HG02623 (cell line): ENCODE data around the gene SELENOW.
"Not testable (repeated sequence)": the region's sequence is repeated elsewhere in the genome, so short reads cannot be mapped to it uniquely, and the experiment has no call there.

ENCODE experiments used
- ATAC-seq: cut with Tn5 transposase; IDR thresholded peaks from one replicate; pipeline ENCODE4 v1.9.1; 2021; ENCODE audit warnings: moderate library complexity; ENCODE audit not compliant: unreplicated experiment

Gene SELENOW

DNA sequence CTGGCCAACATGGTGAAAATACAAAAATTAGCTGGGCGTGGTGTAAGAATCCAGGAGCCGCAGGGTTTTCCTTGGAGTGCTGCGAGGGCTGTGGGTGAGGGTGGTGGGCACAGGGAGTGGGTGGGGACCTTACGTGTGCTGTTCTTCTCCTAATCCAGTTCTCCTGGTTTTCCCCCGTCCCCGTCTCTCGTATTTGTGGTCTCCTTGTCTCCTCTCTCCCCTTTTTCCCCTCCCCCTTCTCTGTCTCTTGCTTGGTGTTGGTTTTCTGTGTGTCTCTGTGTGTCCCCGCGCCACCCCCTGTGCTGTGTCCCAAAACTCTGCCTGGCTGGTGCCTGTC lies 1.7 kb downstream of the SELENOW start:
- ATAC-seq = no peak

DNA sequence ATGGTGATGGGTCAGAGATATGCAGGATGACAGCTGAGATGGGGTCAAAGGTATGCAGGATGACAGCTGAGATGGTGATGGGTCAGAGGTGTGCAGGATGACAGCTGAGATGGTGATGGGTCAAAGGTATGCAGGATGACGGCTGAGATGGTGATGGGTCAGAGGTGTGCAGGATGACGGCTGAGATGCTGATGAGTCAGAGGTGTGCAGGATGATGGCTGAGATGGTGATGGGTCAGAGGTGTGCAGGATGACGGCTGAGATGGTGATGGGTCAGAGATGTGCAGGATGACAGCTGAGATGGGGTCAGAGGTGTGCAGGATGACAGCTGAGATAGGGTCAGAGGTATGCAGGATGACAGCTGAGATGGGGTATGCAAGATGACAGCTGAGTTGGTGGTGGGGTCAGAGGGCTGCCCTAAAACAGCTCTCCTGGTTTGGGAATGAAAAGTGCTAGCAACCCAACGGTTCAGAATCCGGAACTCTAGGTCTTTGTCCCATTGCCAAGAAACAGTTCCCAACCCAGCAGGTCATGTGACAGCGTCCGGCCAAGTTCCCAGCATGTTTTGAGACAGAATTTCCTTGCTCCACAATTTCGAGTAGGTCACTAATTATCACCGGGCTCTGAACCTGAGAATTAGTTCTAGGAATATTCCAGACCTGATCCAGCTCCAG lies 3.2 kb downstream of the SELENOW start:
- ATAC-seq = no peak

DNA sequence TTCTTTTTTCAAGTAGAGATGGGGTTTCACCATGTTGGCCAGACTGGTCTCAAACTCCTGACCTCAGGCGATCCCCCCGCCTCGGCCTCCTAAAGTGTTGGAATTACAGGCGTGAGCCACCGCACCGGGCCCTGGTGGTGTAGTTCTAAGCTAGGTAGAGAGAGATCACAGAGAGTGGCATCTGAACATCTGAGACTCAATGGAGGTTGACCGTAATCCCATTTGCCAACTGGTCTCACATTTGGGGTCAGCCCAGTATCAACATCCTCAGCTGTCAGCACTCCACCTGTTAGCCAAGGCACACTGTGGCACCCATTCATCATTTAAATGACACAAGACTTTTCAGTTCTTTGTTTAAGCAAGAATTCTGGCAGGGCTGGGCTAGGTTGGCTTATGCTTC lies 8.1 kb downstream of the SELENOW start:
- no peak for ATAC-seq

DNA sequence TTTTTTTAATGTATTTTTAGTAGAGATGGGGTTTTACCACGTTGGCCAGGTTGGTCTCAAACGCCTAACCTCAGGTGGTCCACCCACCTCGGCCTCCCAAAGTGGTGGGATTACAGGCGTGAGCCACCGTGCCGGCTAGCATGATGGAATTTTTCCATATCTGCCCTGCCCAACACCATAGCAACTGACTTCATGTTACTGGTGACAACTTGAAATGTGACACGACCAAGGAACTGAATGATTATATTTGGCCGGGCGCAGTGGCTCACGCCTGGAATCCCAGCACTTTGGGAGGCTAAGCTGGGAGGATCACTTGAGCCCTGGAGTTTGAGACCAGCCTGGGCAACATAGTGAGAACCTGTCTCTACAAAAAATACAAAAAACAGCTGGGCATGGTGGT lies 8.8 kb downstream of the SELENOW start:
- ATAC-seq = not testable (repeated sequence)

DNA sequence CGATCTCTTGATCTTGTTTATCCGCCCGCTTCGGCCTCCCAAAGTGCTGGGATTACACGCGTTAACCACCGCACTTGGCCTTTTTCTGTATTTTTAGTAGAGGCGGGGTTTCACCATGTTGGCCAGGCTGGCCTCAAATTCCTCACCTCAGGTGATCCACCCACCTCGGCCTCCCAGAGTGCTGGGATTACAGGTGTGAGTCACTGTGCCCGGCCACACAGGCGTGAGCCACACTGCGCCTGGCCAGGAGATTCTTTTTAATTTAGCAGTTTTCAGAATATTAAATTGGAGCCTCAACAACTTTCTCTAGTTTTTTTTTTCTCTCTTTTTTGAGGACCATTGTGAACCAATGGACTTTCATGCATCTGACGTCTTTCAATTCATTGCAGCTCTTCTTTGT lies 11.3 kb downstream of the SELENOW start:
- not testable (repeated sequence) for ATAC-seq

DNA sequence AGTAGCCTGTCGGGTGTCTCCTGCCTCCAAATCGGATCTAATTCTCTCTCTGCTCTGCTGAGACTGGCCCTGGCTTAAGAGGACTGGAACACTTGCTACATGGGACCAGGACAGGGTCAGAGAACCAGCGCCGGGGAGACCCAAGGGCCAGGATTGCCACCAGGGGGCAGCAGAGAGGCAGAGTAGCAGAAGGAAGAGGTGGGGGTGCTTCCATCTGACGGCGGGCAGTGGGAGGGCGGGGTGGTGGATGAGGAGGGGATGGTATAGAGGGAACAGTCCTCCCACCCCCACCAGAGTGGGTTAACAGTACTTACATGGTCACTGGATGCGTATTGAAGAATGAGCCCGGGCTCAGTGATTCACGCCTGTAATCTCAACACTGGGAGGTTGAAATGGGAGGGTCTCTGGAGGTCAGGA lies 11.9 kb downstream of the SELENOW start:
- ATAC-seq = no peak

DNA sequence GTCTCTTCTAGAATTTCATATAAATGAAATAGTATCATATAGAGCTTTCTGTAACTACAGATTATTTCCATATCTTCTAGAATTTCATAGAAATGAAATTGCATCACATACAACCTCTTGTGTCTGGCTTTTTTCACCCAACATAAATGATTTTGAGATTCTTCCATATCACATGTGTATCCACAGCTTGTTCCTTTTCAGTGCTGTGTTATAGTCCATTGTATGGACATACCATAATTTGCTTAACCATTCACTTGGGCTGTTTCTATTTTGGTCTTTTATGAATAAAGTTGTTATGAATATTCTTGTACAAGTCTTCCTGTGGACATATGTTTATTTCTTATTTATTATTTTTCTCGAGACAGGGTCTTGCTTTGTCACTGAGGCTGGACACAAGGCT lies 14.1 kb downstream of the SELENOW start:
- no peak for ATAC-seq

DNA sequence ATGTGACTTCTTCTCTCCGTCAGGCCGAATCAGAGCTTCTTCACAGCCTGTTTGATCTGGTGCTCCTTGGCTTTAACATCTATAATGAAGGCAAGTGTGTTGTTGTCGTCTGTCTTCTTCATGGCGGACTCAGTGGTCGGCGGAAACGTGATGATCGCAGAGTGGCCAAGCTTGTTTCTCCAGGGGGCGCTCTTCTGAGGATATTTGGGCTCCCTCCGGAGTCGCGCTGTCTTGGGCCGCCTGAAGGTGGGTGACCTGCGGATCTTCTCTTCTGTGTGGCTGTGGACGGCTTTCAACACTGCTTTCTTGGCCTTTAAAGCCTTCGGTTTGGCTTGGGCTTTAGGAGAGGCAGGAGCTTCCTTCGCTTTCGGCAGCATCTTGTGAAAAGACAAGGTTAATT lies 16.0 kb downstream of the SELENOW start:
- ATAC-seq = no peak

DNA sequence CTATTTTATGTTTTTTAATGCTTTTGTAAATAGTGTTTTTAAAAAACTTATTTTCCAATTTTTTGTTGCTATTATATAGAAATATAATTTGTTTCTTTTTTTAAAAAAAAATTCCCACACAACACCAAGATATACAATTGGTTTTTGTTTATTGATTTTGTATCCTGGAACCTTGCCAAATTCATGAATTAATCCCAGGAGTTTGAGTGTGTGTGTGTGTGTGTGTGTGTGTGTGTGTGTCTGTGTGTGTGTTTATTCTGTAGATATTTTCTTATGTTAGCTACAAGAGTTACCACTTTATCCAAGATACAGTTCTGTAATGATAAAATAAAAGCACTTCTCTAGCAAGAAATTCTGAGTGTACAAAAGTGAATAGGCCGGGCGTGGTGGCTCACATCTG lies 18.3 kb downstream of the SELENOW start:
- ATAC-seq = no peak

DNA sequence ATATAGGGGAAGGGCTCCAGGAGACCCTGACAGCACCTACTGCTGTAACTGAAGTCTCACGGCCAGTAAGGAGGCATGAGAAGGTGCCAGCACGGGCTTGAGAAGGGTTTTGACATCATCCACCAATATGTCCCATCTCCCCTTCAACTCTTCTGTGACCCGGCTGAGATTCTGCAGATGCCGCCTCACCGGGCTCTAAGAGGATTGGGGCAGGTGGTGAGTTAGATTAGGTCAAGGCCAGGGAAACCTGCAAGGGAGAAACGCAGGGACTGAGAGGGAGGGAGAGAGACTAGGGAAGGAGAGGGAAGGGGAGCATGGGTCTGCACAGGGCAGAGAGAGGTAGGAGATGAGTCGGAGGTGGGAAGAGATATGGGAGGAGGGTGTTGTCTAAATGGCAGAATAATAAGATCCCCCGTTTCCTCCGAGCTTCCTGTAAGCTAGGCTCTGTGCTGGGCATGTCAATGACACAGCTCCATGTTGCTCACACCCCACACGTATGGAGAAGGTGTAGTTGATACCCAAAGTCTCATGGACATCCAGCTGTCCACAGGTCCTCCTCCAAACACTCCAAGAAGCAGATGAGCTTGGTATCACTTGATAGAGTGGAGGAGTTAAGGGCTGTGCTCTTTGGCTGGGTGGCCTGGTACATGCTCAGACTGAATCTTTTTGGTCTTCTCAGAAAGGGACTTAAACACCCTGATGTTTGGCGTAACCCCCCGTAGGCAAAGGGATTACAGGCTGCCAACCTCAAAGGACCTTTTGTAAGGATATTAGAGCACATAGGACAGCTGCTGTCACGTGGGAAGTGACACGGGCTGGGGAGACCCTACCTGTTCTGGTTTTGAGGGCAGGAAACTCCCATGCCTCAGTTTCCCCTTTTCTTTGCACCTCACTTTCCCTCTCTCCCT lies 19.7 kb downstream of the SELENOW start:
- ATAC-seq = no peak

DNA sequence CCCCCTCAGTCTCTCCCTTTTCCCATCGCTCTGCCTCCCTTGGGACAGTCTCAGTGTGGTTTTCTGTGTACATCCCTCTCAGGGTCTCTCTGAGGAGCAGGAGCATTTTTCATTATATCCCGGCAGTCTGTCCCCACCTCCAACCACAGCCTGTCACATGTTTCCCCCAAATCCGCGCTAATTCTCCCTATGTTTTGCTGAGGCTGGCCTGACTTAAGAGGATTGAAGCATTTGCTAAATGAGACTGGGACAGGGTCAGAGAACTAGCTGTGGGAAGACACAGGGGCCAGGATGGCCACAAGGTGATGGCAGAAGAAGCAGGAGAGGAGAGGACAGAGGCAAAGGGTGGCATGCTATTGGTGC lies 20.4 kb downstream of the SELENOW start:
- ATAC-seq = no peak

DNA sequence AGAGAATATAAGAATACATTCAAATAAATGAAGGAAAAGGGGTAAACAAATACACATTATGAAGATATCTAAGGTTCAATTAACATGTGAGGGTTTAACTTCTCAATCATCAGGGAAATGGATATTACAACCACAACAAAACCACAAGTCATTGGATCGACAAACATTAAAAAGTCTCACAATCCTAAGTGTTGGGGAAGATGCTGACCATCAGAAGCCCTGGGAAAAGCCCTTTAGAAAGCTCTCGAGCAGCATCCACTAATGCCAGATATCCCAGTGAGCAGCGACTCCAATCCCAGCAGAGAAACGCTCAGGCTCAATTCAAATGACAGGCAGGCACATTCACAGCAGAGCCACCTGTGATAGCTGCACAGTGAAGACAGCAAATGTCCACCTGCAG lies 22.8 kb downstream of the SELENOW start:
- ATAC-seq = no peak

DNA sequence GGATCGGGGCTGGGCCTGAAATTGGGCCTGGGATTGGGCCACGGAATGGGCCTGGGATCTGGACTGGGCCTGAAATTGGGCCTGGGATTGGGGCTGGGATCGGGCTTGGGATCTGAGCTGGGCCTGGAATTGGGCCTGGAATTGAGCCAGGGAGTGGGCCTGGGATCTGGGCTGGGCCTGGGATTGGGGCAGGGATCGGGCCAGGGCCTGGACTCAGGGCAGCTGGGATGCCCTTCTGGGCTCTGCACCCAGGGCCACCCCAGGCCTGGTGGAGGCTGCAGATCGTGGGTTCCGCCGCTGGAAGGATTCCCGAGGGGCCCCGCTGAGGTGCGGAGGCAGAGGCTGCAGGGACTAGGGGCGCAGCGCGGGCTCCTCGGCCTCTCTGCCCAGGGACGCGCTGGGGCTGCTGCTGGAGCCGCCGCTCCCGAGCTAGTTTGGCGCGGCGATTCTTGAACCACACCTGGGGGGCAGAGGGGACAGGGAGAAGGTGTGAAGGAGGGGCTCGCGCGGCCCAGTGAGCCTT lies 24.1 kb downstream of the SELENOW start:
- no peak for ATAC-seq

DNA sequence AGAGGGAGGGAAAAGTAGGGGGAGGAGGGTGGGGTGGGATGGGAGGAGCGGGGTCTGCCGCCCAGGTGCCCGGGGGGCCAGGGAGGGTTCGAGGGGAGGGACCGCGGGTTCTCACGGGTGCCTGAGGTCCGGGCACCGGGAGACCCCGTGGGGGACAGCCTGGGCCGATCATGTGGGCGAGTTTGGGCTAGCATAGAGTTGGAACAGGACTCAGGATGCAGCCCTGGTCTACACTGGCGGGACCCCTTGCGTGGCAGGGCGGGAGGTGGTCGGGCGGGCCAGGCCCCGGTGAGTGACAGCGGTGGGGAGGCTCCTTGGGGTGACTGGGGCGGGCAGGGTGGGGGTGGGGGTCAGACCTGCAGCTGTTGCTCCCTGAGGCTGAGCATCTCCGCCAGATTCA lies 24.6 kb downstream of the SELENOW start:
- not testable (repeated sequence) for ATAC-seq

DNA sequence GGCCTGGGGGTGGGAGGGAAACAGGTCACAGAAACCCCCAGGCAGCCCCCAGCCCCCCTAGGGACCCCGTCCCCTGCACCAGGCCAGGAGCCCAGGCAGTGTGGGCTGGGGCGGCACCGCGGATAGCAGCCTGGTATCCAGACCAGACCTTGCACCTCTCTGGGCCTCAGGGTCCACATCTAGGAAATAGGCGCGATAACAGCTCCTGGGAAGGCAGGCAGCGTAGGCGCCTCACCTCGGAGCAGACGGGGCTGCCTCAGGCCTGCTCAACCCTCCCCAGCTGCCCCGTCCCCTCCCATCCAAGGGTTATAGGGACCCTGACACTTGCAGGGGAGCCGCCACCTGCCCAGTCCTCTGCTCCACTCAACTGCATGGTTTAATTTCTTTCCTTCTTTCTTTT lies 25.2 kb downstream of the SELENOW start:
- not testable (repeated sequence) for ATAC-seq

DNA sequence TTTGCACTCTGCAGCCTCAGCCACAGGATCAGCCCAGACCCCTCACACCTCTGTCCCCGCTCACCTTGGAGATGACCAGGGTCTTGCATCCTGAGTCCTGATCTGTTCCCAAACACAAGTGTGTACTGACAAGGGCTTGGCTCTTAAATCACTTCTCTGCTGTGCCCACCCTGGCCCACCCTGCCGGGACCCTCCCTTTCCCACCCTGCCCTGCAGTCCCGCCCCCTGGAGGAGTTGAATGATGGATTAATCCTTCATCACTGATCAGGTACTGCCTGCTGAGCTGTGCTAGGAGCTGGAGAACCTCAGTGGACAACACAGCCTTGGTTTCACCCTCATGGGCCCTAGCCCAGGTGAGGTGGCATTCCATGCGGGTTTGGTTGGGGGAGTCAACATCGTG lies 25.9 kb downstream of the SELENOW start, which contains the start of gene TPRX1:
Gene TPRX1 (minus strand): TSS at position 101 of the 400 bp plus-strand sequence. CDS start 12 bp downstream, at position 89.
- ATAC-seq = not testable (repeated sequence)

DNA sequence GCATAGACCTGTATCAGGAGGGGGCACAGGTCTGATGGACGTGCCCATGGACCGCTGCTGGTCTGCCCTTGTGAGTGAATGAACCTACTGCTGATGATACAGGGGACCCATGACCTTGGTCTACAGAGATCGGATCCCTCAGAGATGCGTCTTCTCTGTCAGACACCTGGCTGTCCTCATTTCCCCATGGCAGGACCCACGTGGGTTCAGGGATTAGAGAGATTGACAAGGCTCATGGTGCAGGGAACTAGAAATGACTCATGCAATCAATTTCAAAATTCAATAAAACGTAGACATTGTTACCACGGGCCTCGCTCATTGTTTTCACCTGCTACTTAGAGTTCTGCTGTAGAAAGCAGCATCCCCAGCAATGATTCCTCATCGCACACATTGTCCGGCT lies 26.8 kb downstream of the SELENOW start:
- no peak for ATAC-seq

DNA sequence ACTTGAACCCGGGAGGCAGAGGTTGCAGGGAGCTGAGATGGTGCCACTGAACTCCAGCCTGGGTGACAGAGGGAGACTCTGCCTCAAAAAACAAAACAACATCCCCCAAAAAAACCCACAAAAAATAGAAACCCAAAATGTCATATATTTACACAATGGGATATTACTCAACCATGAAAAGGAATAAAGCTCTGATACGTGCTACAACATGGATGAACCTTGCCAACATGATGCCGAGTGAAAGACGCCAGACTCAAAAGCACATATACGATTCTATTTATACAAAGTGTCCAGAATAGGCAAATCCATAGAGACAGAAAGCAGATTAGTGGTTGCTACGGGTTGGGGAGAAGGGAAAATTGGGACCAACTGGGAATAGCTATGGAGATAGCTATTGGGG lies 27.9 kb downstream of the SELENOW start:
- no peak for ATAC-seq

DNA sequence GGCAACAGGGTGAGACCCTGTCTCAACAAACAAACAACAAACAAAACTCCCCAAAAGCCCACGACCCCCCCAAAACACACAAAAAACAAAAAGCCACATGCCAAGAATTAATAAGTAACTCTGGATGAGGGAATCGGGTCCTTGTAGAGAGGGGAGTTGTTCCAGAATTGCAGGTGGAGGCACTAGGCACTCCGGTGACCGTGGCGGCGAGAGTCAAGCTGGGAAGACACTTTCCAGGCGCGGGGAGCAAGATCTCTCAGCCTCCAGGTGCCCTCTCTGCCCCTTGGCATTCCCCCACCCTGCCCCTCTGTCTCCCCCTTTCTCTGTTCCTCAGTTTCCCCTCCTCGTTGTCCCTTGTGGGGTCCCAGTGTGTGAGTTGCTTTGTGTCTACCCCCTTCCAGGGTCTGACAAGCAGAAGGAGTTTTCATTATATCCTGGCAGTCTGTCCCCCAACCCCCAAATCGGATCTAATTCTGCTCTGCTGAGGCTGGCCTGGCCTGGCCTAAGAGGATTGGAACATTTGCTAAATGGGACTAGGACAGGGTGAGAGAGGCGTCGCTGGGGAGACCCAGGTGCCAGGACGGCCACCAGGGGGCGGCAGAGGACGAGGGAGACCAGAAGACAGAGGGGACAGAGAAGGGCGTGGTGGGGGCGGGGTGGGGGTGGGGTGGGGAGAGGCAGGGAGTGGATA lies 34.9 kb downstream of the SELENOW start:
- ATAC-seq = no peak

DNA sequence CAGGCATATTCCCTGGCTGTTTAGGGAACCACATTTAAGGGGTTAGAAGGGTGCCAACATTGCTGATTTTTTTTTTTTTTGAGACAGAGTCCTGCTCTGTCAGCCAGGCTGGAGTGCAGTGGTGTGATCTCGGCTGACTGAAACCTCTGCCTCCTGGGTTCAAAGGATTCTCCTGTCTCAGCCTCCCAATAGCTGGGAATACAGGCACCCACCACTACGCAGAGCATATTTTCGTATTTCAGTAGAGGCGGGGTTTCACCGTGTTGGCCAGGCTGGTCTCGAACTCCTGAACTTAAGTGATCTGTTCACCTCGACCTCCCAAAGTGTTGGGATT lies 35.5 kb downstream of the SELENOW start:
- ATAC-seq = no peak

DNA sequence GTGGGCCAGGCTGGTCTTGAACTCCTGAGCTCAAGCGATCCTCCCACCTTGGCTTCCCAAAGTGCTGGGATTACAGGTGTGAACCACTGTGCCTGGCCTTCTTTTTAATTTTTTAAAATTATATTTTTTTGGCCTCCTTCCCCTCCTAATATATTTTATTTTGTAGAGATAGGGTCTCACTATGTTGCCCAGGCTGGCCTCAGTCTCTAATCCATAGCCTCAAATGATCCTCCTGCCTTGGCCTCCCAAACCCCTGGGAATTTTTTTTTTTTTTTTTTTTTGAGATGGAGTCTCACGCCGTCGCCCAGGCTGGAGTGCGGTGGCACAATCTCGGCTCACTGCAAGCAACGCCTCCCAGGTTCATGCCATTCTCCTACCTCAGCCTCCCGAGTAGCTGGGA lies 37.8 kb downstream of the SELENOW start:
- ATAC-seq = not testable (repeated sequence)

DNA sequence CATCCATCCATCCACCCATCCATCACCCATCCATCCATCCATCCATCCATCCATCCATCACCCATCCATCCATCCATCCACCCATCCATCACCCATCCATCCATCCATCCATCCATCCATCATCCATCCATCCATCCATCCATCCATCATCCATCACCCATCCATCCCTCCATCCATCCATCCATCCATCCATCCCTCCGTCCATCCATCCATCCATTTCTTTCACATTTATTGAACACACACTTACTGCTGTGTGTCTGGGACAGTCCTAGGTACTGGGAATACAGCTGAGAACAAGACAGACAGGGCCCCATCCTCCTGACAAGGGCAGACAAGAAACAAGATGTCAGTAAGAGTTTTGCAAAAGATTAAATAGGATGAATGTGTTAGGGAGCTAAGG lies 39.7 kb downstream of the SELENOW start:
- ATAC-seq = not testable (repeated sequence)
